ENCODE measurements around the gene SETD1A. TPM values are rescaled to one million over a fixed set of nuclear protein-coding genes. Genes with fewer than 3 reads are reported as not detected.

SETD1A gene
- polyA plus RNA-seq, 1 donor (not counting 4 experiments of a cell fraction or from before 2014, with no cell fraction given) = 1.1 TPM

GRCh38 chr16:30987581-30988190 is 30.1 kb downstream of the SETD1A start:
- TF ChIP-seq, protein P1, sequence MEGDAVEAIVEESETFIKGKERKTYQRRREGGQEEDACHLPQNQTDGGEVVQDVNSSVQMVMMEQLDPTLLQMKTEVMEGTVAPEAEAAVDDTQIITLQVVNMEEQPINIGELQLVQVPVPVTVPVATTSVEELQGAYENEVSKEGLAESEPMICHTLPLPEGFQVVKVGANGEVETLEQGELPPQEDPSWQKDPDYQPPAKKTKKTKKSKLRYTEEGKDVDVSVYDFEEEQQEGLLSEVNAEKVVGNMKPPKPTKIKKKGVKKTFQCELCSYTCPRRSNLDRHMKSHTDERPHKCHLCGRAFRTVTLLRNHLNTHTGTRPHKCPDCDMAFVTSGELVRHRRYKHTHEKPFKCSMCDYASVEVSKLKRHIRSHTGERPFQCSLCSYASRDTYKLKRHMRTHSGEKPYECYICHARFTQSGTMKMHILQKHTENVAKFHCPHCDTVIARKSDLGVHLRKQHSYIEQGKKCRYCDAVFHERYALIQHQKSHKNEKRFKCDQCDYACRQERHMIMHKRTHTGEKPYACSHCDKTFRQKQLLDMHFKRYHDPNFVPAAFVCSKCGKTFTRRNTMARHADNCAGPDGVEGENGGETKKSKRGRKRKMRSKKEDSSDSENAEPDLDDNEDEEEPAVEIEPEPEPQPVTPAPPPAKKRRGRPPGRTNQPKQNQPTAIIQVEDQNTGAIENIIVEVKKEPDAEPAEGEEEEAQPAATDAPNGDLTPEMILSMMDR (optimal IDR thresholded peaks at IDR 0.05 in 1 of 3, IDR thresholded peaks at IDR 0.05 in 1 of 3, conservative IDR thresholded peaks at IDR 0.05 in 1 of 3; ENCODE audit: extremely low read depth in 1 of 3, insufficient read depth in 2 of 3, low read length in 3 of 3) = no peak
- no peak for TF ChIP-seq EZH2 (IDR thresholded peaks at IDR 0.05; ENCODE audit: low read length)
- no peak overlapping the region for H2AFZ ChIP-seq (ENCODE audit: control insufficient read depth, low read length)
- no peak overlapping the region for H3K4me3 ChIP-seq (ENCODE audit: control insufficient read depth in 2 of 3, extremely low read depth in 1 of 3, insufficient read depth in 2 of 3, low read depth in 1 of 3, low read length in 3 of 3)
- H3K4me2 ChIP-seq (ENCODE audit: control insufficient read depth, extremely low read depth, insufficient read depth, low read depth, low read length) = no peak overlapping the region
- no peak overlapping the region for H3K27ac ChIP-seq (ENCODE audit: control insufficient read depth, insufficient read depth, low read length)
- H3K9me3 ChIP-seq (ENCODE audit: control insufficient read depth, low read depth, low read length) = no peaks in the 10 kb centered on the region
- no peak overlapping the region for H3K9ac ChIP-seq (ENCODE audit: control insufficient read depth, extremely low read depth, insufficient read depth, low read length)
- no peak for DNase-seq (ENCODE audit: low read depth, low spot score)
- peaks cover 11% of the 10 kb centered on the region for H3K4me1 ChIP-seq (ENCODE audit: control insufficient read depth, extremely low read depth, insufficient read depth, low read length)
- H3K79me2 ChIP-seq (ENCODE audit: control insufficient read depth, insufficient read depth, low read length) = no peaks in the 10 kb centered on the region
- dilution Hi-C loops (cut with MboI; ENCODE audit: extremely low pct_ligation_motif_present, low sequenced_read_pairs) = no loop called here
- no peaks in the 10 kb centered on the region for H4K20me1 ChIP-seq (ENCODE audit: control insufficient read depth, extremely low read depth, insufficient read depth, low read length)
- no peaks in the 10 kb centered on the region for H3K9me1 ChIP-seq (ENCODE audit: control insufficient read depth, extremely low read depth, insufficient read depth, low read length)
- peaks cover 4 to 5% of the 10 kb centered on the region in 2 experiments for H3K36me3 ChIP-seq (ENCODE audit: control insufficient read depth in 2 of 2, extremely low read depth in 1 of 2, insufficient read depth in 2 of 2, low read length in 2 of 2)
- no peaks in the 10 kb centered on the region for H3K27me3 ChIP-seq (ENCODE audit: control insufficient read depth, extremely low read depth, insufficient read depth, low read length)
- no peak for FAIRE-seq

DNA sequence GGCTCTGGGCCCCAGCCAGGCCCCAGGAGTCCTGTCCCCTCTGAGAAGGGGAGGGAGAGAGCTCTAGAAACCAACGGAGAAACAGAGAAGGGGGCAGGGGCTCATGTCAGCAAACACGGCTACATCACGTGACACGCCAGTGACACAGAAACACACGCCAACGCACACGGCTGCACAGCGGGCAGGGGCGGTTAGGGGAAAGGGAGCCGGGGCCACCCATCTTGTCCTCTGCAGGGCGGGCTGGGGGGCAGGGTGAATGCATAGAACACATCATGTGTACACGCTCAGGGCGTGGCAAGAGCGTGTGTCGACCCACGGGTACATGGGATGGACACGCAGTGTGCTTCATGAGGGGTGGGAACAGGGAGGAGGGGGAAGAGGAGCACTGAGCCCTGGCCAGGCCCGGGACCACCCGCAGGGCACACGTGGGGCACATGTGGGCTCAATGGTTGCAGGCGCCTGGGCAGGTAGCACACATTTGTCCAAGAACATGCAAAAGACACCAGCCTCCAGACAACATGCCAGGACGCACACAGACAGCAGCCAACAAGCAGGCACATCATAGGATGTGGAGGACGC is 32.0 kb downstream of the SETD1A start:
- peaks cover 0 to 1% of the 10 kb centered on the region in 2 experiments for H3K36me3 ChIP-seq (ENCODE audit: control insufficient read depth in 2 of 2, extremely low read depth in 1 of 2, insufficient read depth in 2 of 2, low read length in 2 of 2)
- H3K27ac ChIP-seq (ENCODE audit: control insufficient read depth, insufficient read depth, low read length) = no peak overlapping the region
- H3K4me2 ChIP-seq (ENCODE audit: control insufficient read depth, extremely low read depth, insufficient read depth, low read depth, low read length) = no peak overlapping the region
- no peak overlapping the region for H3K4me3 ChIP-seq (ENCODE audit: control insufficient read depth in 2 of 3, extremely low read depth in 1 of 3, insufficient read depth in 2 of 3, low read depth in 1 of 3, low read length in 3 of 3)
- dilution Hi-C loops (cut with MboI; ENCODE audit: extremely low pct_ligation_motif_present, low sequenced_read_pairs) = no loop called here
- no peak for DNase-seq (ENCODE audit: low read depth, low spot score)
- H3K27me3 ChIP-seq (ENCODE audit: control insufficient read depth, extremely low read depth, insufficient read depth, low read length) = no peaks in the 10 kb centered on the region
- no peak overlapping the region for H3K9ac ChIP-seq (ENCODE audit: control insufficient read depth, extremely low read depth, insufficient read depth, low read length)
- no peaks in the 10 kb centered on the region for H3K9me3 ChIP-seq (ENCODE audit: control insufficient read depth, low read depth, low read length)
- H3K79me2 ChIP-seq (ENCODE audit: control insufficient read depth, insufficient read depth, low read length) = no peaks in the 10 kb centered on the region
- no peaks in the 10 kb centered on the region for H3K9me1 ChIP-seq (ENCODE audit: control insufficient read depth, extremely low read depth, insufficient read depth, low read length)
- no peaks in the 10 kb centered on the region for H4K20me1 ChIP-seq (ENCODE audit: control insufficient read depth, extremely low read depth, insufficient read depth, low read length)
- TF ChIP-seq, protein P1 (optimal IDR thresholded peaks at IDR 0.05 in 1 of 3, IDR thresholded peaks at IDR 0.05 in 1 of 3, conservative IDR thresholded peaks at IDR 0.05 in 1 of 3; ENCODE audit: extremely low read depth in 1 of 3, insufficient read depth in 2 of 3, low read length in 3 of 3) = no peak
- TF ChIP-seq EZH2 (IDR thresholded peaks at IDR 0.05; ENCODE audit: low read length) = no peak
- no peak overlapping the region for H2AFZ ChIP-seq (ENCODE audit: control insufficient read depth, low read length)
- H3K4me1 ChIP-seq (ENCODE audit: control insufficient read depth, extremely low read depth, insufficient read depth, low read length) = peaks cover 11% of the 10 kb centered on the region
- no peak for FAIRE-seq

Data from keratinocyte (primary cell).